GM21360 (cell line): ENCODE measurements around the gene FUZ.

Experiments
- ATAC-seq: cut with Tn5 transposase; IDR thresholded peaks from one replicate; pipeline ENCODE4 v1.9.1; 2021; ENCODE audit warnings: mild to moderate bottlenecking, moderate library complexity; ENCODE audit not compliant: unreplicated experiment

Gene FUZ

GRCh38 chr19:49786376-49786820, 26.7 kb downstream of the FUZ start:
- ATAC-seq: no peak

GRCh38 chr19:49782515-49782914, 30.6 kb downstream of the FUZ start:
- ATAC-seq: no peak

GRCh38 chr19:49781394-49781793, 31.7 kb downstream of the FUZ start:
- ATAC-seq: no peak

GRCh38 chr19:49780861-49781260, 32.2 kb downstream of the FUZ start:
- no peak for ATAC-seq

GRCh38 chr19:49779731-49780555, 33.1 kb downstream of the FUZ start:
- ATAC-seq: no peak

- ATAC-seq: no peak
These were observed 36.7 kb downstream of the FUZ start for GRCh38 chr19:49776371-49776764.

GRCh38 chr19:49775742-49776370, 37.2 kb downstream of the FUZ start:
- ATAC-seq: no peak

- no peak for ATAC-seq
These were observed 38.1 kb downstream of the FUZ start for GRCh38 chr19:49774969-49775368.

- no peak for ATAC-seq
These were observed 39.3 kb downstream of the FUZ start for GRCh38 chr19:49773663-49774350.

GRCh38 chr19:49772850-49773432, 40.2 kb downstream of the FUZ start:
- no peak for ATAC-seq

GRCh38 chr19:49771674-49772139, 41.4 kb downstream of the FUZ start:
- ATAC-seq: no peak

- ATAC-seq: no peak
These were observed 42.6 kb downstream of the FUZ start for GRCh38 chr19:49770529-49770928.

- ATAC-seq: no peak
These were observed 45.0 kb downstream of the FUZ start for GRCh38 chr19:49767967-49768581.

GRCh38 chr19:49767381-49767780, 45.7 kb downstream of the FUZ start:
- no peak for ATAC-seq

- no peak for ATAC-seq
These were observed 46.2 kb downstream of the FUZ start, which contains the start of gene AP2A1 for GRCh38 chr19:49766930-49767299. AP2A1 (plus strand) TSS chr19:49767001; CDS start chr19:49767134, 133 bp downstream.

GRCh38 chr19:49766007-49766929, 46.8 kb downstream of the FUZ start:
- ATAC-seq: peak; percentile 93

- ATAC-seq: no peak
These were observed 48.8 kb downstream of the FUZ start for GRCh38 chr19:49764341-49764740.

GRCh38 chr19:49763230-49763629, 49.9 kb downstream of the FUZ start, which contains the start of gene TSKS:
TSKS (minus strand) TSS chr19:49763306; CDS start chr19:49763247, 59 bp downstream.
- ATAC-seq: no peak

GRCh38 chr19:49761625-49762311, 51.3 kb downstream of the FUZ start:
- ATAC-seq: no peak
